GM11168 (cell line): ENCODE measurements around the gene IL3RA.

Source experiments
- in situ Hi-C: fragments of 300-500 bp; cut with MboI; formaldehyde crosslinking; loops from one replicate; pipeline ENCODE4 v1.12.0; 2022; ENCODE audit warnings: low sequenced_read_pairs; ENCODE audit not compliant: unreplicated experiment

IL3RA gene

DNA sequence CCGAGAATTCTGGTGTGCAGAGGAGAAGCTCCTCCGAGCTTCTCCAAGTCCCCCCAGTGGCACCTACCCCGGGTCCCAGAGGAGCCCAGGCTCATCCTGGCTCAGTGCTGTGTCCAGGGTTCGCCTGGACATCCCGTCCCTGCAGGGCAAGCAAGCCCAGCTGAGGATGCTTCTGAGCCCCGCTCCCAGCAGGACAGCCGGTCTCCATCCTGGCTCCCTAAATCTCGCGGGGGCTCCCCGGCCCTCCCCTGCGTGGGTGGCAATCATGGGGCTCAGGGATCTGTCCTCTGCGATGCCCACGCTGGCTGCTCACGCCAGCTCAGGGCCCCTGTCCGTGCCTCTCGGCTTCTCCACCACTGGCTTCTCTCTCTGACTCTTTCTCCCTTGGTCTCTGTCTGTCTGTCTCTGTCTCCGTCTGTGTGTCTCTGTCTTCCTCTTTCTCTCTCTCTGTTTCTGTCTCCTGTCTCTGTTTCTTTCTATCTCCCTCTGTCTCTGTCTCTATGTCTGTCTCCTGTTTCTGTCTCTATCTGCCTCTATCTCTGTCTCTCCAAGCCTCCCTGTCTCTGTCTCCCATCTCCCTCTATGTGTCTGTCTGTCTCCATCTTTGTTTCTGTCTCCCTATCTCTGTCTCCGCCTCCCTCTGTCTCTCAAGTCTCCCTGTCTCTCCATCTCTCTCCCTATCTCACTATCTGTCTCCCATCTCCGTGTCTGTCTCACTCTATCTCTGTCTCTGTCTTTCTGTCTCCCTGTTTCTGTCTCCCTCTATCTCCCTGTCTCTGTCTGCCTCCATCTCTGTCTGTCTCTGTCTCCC lies 83.2 kb downstream of the IL3RA start:
- in situ Hi-C loops, result no loop called here

GRCh38 chrX:1420371-1420770 lies 83.8 kb downstream of the IL3RA start:
- in situ Hi-C loops, result no loop called here

DNA sequence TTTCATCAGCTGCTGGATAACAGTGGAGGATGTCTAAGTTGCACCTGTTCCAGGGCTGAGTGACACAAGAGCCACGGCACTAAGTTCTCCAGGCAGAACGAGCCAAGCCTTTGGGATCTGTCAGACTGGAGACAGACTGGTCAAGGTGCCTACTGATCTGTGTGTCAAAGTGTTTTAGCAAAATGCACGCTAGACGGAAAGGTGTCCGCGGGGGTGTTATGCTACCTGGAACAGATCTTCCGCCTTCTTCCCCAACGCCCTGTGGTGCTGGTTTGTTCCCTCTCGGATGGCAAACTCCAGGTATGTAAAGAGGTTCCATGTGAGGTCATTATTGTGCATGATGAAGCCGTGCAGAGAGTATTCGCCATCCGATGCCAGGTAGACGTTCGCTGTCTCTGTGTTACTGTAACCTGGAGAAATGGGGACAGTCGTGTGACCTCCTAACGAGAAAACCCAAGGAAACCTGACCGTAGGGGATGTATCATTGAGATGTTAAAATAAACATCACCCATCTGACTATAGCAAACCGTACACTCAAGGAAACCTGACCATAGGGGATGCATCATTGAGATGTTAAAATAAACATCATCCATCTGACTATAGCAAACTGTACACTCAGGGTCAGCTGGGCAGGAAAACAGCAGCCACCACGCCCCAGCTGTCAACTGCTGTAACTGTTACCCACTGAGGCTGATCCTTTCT lies 85.0 kb downstream of the IL3RA start:
- in situ Hi-C loops, result no loop called here

DNA sequence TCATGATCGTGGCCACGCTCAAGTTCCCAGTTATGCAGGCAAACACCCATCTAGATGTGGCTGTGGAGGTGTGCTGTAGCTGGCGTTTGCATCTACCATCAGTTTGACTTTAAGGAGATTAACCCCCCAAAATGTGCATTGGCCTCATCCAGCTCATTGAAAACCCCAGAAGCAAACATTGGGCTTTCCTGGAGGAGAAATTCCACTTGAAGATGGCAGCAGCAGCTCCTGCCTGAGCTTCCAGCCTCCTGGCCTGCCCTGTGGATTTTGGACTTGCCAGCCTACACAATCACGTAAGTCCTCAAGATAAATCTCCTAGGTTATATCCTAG lies 85.5 kb downstream of the IL3RA start:
- in situ Hi-C loops, result no loop called here

GRCh38 chrX:1423215-1423614 lies 86.6 kb downstream of the IL3RA start:
- in situ Hi-C loops, result no loop called here

DNA sequence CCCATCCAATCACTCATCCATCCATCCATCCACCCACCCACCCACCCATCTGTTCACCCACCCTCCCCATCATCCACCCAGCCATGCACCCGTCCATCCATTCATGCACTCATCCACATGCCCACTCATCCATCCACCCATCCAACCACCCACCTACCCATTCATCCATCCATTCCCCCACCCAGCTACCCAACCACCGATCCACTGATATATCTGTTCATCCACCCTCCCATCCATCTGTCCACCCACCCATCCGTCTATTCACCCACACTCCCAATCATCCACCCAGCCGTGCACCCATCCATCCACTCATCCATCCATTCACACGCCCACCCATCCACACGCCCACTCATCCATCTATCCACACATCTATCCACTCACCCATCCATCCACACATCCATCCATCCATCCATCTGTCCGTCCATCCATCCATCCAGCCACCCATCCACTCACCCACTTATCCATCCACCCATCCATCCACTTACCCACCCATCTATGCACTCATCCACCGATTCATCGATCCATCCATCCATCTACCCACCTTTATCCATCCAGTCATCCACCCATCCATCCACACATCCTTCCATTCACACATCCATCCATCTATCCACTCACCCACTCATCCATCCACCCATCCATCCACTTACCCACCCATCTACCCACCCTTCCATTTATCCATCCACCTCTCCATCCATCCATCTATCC lies 87.7 kb downstream of the IL3RA start:
- in situ Hi-C loops, result no loop called here

DNA sequence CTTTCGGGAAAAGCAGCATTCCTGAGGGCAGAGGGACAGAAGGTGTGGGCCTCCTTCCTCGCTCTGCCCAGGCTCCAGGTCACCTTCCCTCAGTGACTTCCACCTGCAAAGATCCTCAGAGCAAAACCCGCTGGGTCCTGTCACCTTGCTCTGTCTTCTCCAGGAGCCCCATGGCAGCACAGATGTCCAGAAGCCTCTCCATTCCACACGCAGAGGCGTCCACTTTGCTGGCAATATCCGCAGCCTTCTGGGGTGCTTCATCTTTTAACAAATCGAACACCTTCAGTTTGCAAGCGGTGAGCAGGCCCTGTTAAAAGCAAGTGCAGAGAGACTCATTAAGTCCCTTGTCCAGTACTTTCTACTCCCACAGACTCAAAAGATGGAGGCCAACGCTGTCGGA lies 88.8 kb downstream of the IL3RA start:
- in situ Hi-C loops, result loop anchor here (25.0 kb wide), 1 partner anchor 1187 kb away; no protein-coding TSS in a partner anchor

DNA sequence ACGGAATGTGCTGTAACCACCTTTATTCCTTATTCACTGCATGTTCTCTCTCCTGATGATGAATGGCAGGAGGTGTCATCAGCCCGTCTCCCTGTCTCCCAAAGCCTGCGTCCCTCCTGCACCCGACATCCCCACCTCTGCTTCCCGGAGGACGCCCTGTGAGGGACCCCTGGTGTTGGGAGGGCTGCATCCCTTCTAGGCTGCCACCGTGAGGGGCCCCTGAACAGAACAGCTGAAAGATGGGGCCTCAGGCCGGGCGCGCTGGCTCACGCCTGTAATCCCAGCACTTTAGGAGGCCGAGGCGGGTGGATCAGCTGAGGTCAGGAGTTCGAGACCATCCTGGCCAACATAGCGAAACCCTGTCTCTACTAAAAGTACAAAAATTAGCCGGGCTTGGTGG lies 89.7 kb downstream of the IL3RA start:
- in situ Hi-C loops, result loop anchor here (25.0 kb wide), 1 partner anchor 1186 kb away; no protein-coding TSS in a partner anchor

DNA sequence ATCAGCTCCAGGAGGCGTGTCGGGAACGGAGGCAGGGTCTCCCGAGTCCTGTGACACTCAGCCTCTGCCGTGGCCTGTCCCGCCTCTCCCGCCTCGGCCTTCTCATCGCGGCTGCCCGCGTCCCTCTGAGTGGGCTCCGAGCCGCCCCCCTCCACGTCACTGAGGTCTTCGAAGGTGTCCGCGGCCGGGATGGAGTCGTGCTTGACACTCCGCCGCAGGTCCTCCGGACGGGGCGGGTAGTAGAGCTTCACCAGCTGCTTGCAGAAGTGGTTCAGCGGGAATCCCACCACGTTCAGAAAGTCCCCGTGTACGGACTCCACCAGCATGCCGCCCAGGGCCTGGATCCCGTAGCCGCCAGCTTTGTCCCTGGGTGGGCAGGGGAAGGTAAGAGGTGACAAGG lies 91.2 kb downstream of the IL3RA start:
- in situ Hi-C loops, result loop anchor here (25.0 kb wide), 1 partner anchor 1185 kb away; no protein-coding TSS in a partner anchor

GRCh38 chrX:1430451-1430850 lies 93.9 kb downstream of the IL3RA start:
- in situ Hi-C loops, result loop anchor here (25.0 kb wide), 1 partner anchor 1182 kb away; no protein-coding TSS in a partner anchor
